HPDE6-E6E7 (cell line): Measurements from ENCODE around the gene VCAM1.

Experiments used
- DNase-seq: peaks from one replicate; pipeline ENCODE4 v3.0.0; 2011; ENCODE audit warnings: missing footprints; ENCODE audit errors: extremely low spot score

Gene VCAM1

GRCh38 chr1:100721526-100722207, 2.1 kb downstream of the VCAM1 start:
- DNase-seq = no peak

DNA sequence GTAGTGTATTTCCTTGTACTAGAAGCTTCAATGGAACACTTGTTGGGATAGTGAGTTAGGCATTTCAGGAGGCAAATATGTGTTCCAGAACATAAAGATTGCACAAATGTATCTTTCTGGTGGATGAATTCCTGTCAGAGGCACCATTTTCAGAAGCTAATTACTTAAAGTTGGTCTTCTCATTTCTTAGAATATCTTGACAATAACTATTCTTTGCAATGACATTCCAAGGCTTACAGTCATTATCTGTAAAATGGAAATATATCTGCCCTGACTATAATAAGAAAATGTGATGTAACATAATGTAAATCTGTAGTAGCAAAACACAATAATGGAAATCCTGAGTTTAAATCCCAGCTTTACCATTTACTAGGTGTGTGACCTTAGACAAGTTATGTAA, 2.7 kb downstream of the VCAM1 start:
- DNase-seq = no peak

- no peak for DNase-seq
These were observed 4.7 kb downstream of the VCAM1 start for GRCh38 chr1:100724281-100724680.

GRCh38 chr1:100730130-100730529, 10.6 kb downstream of the VCAM1 start:
- no peak for DNase-seq

GRCh38 chr1:100731309-100731708, 11.8 kb downstream of the VCAM1 start:
- no peak for DNase-seq

DNA sequence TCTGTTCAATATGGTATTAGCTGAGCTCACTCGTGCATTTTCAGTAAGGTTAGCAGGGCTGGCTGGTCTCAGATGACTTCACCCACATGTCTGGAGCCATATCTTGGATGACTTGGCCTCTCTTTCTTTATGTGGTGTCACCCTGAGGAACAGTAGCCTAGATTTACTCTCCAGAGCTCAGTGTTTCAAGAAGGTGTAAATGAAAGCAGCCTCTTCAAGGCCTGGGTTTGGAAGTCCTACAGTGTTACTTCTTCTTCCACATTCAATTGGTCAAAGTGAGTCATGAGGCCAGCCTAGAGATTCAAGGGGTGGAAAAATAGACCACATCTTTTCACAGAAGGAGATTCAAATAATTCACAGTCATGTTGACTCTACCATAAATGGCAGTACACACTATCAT, 12.2 kb downstream of the VCAM1 start:
- DNase-seq = no peak

- DNase-seq = no peak
These were observed 15.1 kb downstream of the VCAM1 start for GRCh38 chr1:100734676-100735075.

DNA sequence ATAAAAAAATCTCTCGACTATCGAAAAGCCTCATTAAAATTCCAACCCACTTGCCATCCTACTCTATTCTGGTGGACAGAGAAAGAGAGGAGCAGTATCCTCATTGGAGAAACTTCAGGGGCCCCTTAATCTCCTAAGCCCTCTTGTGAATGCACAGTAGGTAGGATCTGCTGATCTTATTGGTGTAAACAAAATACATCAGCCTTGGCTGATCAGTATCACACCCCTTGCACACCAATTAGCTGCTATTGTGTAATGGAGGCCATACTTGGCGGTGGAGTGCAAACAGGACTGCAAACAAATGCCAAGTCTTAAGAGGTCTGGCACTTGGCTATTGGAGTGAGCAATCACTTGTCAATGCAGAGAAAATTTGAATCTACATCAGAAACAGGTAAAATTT, 15.7 kb downstream of the VCAM1 start:
- DNase-seq = no peak

- no peak for DNase-seq
These were observed 16.8 kb downstream of the VCAM1 start for GRCh38 chr1:100736324-100736723.

DNA sequence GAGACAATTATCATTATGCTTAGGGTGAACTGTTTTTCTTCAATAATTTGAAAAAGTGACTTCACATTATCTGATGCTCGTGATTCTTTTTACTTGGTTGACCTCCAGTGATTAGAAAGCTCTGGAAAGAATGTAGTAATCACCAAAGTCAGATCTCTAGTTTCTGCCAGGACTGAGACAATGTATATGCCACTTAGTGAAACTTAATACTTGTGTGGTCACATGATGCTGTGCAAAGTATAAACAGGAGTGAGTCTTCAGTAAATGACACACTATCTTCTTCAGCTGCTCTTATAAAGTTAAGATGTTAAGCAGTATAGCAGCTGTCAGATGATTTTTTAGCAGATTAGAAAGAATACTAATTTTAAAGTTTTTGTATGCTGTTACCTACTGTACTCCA, 17.2 kb downstream of the VCAM1 start:
- DNase-seq = no peak

DNA sequence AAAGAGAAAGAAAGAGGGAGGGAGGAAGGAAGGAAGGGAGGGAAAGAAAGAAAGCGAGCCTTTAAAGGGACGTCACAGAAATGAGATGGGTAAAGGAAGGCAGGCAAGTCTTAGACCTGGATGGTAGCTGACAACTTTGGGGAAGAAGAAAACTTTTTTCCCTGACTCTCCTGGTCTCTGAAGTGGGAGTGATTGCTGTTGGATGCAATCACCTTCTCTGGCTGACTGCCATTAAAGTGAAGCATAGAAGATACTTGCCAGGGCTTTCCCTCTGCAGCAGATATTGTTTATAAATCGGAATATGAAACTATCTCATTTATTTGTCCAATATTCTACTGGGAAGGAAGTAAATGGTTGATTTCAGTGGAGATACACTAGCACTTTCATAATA, 27.0 kb downstream of the VCAM1 start:
- DNase-seq = no peak

DNA sequence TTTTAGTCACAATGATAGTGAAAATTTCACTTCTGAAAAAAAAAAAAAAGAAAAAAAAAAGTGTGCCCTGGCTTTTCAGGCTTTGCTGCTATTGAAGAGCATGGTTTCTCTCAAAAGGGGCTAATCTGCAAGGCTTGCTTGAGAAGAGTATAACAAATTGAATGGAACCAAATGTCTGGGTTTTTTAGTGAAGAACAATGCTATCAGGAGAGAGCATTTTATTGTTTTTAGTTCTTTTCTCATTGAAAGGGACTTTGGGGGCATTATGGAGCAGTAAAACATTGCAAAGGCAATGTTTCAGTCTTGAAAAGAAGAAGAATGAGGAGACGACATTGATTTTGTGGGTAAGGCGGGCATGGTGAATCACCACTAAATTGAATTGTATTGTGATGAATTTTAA, 28.2 kb downstream of the VCAM1 start:
- no peak for DNase-seq

GRCh38 chr1:100750005-100750885, 30.7 kb downstream of the VCAM1 start:
- no peak for DNase-seq

- DNase-seq = no peak
These were observed 33.2 kb downstream of the VCAM1 start for GRCh38 chr1:100752791-100753190.

DNA sequence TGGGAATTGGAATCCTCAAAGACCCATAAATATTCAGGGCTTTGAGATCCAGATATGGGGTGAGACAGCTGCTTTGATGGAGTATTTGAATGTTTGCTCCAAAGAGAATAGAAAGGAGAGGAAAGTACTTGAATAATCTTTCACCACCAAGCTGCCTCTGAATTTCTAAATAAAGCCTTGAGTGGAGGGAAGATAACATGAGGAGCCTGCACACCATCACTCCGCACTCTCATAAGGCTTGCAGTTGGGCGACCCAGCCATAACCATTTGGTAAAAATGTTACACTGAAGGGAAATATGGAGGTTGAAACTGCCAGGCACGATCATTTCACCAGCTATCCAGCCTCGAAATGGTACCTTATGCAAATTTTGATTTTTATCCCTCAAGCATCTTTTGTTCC, 38.4 kb downstream of the VCAM1 start:
- no peak for DNase-seq

DNA sequence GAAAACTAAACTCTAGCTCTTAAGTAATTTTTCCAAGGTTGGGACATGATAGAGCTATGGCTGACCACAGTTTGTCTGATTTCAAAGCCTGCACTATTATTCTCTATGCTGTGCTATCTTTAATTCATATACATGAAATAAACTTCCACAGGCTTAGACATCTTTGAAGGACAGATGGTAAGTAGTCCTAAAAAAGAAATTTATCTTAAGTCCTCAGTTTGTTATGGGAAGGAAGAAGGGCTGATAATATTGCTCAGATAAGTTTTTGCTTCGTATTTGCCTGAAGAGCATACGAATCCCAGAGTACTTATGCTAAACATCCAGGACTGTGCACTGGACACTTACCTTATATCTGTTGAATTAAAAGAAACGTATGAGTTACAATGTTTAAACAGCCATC, 39.6 kb downstream of the VCAM1 start:
- no peak for DNase-seq

GRCh38 chr1:100760511-100760910, 41.0 kb downstream of the VCAM1 start:
- no peak for DNase-seq

DNA sequence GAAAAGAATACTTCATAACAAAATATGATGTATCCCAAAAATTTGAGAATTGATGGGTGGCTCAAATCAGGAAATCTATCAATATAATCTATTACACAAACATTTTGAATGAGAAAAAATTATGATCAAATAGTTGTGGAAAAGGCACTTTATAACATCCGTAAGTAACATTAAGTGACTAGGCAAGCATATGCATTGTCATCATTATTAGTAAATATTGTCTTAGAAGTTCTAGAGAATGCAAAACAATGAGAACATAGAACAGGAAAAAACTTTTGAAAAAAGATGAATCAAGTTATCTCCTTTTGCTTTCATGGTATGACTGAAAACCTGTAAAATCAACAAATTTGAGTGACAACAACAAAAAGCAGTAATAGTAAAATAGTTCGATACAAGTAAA, 42.9 kb downstream of the VCAM1 start:
- DNase-seq = no peak

DNA sequence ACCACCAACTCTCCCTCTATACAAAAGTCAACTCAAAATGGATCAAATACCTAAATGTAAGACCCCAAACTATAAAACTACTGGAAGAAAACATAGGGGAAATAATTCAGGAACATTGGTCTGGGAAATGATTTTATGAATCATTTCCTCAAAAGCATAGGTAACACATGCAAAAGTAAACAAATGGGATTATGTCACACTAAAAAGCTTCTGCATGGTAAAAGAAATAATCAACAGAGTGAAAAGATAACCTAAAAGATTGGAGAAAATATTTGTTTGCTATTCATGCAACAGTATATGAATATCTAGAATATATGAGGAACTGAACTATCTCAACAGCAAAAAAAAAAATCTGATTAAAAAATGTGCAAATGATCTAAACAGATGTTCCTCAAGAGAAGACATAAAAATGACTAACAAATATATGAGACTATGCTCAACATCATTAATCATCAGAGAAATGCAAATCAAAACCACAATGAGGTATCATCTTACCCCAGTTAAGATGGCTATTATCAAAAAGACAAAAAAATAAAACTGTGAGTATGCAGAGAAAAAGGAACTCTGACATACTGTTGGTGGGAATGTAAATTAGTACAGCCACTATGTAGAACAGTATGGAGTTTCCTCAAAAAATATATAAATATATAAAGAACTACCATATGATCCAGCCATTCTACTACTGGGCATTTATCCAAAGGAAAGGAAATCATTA, 47.8 kb downstream of the VCAM1 start:
- no peak for DNase-seq

- DNase-seq = no peak
These were observed 49.8 kb downstream of the VCAM1 start for GRCh38 chr1:100769323-100769722.

GRCh38 chr1:100769906-100770646, 50.5 kb downstream of the VCAM1 start:
- no peak for DNase-seq

DNA sequence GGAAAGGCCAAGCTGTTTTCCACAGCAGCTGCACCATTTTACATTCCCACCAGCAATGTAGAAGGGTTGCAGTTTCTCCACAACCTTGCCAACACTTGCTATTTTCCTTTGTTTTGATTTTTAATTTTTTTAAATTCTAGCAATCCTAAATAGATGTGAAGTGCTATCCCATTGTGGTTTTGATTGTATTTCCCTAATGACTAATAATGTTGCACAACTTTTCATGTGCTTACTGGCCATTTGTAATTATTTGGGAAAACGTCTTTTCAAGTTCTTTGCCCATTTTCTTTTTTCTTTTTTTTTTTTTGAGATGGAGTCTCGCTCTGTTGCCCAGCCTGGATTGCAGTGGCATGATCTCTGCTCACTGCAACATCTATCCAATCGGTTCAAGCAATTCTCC, 53.9 kb downstream of the VCAM1 start:
- DNase-seq = no peak
